T follicular helper cell (primary cell): ENCODE results near the gene TSHZ2.
"Not testable (repeated sequence)": the region's sequence is repeated elsewhere in the genome, so short reads cannot be mapped to it uniquely, and the experiment has no call there.

Experiments
- DNase-seq: peaks from one replicate; pipeline ENCODE4 v3.0.0-alpha.2; 2020; ENCODE audit warnings: low read depth

Gene TSHZ2

GRCh38 chr20:53412577-53413185 is 440.5 kb downstream of the TSHZ2 start:
- DNase-seq: no peak

GRCh38 chr20:53413186-53413631 is 441.1 kb downstream of the TSHZ2 start:
- DNase-seq: peak; percentile 25

GRCh38 chr20:53413845-53414244 is 441.7 kb downstream of the TSHZ2 start:
- not testable (repeated sequence) for DNase-seq

GRCh38 chr20:53419693-53420460 is 447.7 kb downstream of the TSHZ2 start:
- DNase-seq: no peak

- DNase-seq: no peak
Measured at GRCh38 chr20:53421343-53421742, 449.2 kb downstream of the TSHZ2 start.

- DNase-seq: no peak
Measured at GRCh38 chr20:53422039-53422438, 449.9 kb downstream of the TSHZ2 start.

GRCh38 chr20:53423587-53424146 is 451.5 kb downstream of the TSHZ2 start:
- no peak for DNase-seq

GRCh38 chr20:53425481-53425880 is 453.3 kb downstream of the TSHZ2 start:
- DNase-seq: no peak

- no peak for DNase-seq
Measured at GRCh38 chr20:53425941-53426340, 453.8 kb downstream of the TSHZ2 start.

- DNase-seq: no peak
Measured at GRCh38 chr20:53426766-53427312, 454.7 kb downstream of the TSHZ2 start.

GRCh38 chr20:53427951-53428350 is 455.8 kb downstream of the TSHZ2 start:
- no peak for DNase-seq

GRCh38 chr20:53428588-53428987 is 456.4 kb downstream of the TSHZ2 start:
- no peak for DNase-seq

- no peak for DNase-seq
Measured at GRCh38 chr20:53428996-53429395, 456.8 kb downstream of the TSHZ2 start.

GRCh38 chr20:53434662-53435061 is 462.5 kb downstream of the TSHZ2 start:
- DNase-seq: no peak

GRCh38 chr20:53436927-53437326 is 464.8 kb downstream of the TSHZ2 start:
- not testable (repeated sequence) for DNase-seq

- no peak for DNase-seq
Measured at GRCh38 chr20:53438368-53438767, 466.2 kb downstream of the TSHZ2 start.

- DNase-seq: no peak
Measured at GRCh38 chr20:53439046-53439445, 466.9 kb downstream of the TSHZ2 start.

- DNase-seq: no peak
Measured at GRCh38 chr20:53439616-53440015, 467.5 kb downstream of the TSHZ2 start.

GRCh38 chr20:53444401-53445149 is 472.4 kb downstream of the TSHZ2 start:
- DNase-seq: no peak

GRCh38 chr20:53445321-53445731 is 473.2 kb downstream of the TSHZ2 start:
- no peak for DNase-seq

GRCh38 chr20:53445932-53446331 is 473.8 kb downstream of the TSHZ2 start:
- DNase-seq: no peak

GRCh38 chr20:53447316-53447715 is 475.2 kb downstream of the TSHZ2 start:
- DNase-seq: no peak
